GM19372 (cell line): Measurements from ENCODE around the gene ABLIM2.

Experiments
- ATAC-seq: cut with Tn5 transposase; IDR thresholded peaks from one replicate; pipeline ENCODE4 v1.9.1; 2021; ENCODE audit warnings: mild to moderate bottlenecking, low read depth, moderate library complexity; ENCODE audit not compliant: unreplicated experiment

ABLIM2 gene

DNA sequence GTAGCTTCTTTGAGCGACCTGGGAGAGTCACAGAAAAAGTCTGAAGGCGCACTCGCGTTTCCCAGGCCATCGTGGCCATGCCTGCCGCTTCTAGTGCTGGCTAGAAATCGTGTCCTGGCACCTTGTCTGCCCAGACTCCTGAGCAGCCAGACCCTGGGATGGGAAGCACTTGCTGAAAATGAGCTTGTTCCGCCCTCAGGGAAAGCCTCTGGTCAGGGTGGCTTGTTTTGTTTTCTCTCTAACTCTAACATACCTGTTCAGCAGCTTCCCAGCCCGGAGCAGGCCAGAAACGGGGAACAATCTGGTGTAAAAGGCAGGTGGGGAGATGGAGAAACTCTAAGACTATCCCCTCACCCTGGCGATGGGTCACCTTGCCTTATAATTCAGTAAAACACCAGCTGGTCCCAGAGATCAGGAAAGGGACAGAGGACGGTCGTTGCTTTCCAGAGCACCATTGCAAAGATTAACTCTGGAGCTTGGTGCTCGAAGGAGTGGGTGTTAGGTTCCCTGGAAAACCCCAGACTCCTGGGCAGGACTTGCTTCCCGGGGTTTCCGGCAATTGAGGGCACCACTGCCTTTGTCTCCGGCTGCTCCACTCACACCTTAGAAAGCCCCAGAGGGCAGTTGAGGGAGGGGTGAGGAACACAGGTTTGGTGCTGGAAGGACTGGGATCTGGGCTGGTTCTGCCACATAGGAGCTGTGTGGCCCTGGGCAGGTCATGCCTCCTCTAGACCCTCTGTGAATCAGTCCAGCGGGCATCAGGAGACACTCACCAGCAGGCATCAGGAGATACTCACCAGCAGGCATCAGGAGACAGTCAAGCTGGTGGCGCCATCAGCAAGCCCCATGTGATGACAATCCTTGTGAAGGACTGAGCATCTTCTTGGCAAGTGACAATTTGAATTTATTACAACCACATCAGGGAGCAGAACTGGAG is 36.0 kb upstream of the ABLIM2 start:
- ATAC-seq = no peak

GRCh38 chr4:8192748-8193738 is 34.4 kb upstream of the ABLIM2 start:
- ATAC-seq = peak; percentile 72

DNA sequence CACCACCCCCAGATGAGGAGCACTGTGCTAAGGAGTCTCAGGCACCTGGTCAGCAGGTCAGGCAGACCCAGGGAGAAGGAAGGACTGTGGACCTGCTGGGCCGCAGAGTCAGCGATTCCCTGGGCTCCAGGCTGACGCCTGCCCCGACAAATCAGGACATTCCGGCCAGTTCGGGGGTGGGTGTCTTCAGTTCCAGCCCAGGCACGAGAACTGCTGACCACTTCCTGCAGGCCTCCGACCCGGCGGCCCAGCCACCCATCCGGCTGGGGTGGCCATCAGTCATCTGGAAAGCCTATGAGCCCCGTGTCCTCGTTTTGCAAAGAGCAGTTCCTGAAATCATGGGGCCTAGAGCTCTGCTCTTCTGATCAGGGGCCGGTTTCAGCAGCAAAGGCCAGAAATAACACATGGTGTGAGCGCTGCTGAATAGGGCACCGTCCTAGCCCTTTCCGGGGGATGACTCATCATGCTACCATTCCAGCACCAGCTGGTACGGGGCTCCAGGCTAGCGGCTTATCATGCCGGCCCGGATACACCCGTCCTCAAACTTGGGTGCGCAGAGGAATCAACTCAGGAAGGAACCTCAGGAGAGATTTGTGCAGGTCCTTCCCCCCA is 32.6 kb upstream of the ABLIM2 start:
- ATAC-seq = peak; percentile 40

GRCh38 chr4:8189551-8190466 is 31.2 kb upstream of the ABLIM2 start:
- ATAC-seq = no peak

DNA sequence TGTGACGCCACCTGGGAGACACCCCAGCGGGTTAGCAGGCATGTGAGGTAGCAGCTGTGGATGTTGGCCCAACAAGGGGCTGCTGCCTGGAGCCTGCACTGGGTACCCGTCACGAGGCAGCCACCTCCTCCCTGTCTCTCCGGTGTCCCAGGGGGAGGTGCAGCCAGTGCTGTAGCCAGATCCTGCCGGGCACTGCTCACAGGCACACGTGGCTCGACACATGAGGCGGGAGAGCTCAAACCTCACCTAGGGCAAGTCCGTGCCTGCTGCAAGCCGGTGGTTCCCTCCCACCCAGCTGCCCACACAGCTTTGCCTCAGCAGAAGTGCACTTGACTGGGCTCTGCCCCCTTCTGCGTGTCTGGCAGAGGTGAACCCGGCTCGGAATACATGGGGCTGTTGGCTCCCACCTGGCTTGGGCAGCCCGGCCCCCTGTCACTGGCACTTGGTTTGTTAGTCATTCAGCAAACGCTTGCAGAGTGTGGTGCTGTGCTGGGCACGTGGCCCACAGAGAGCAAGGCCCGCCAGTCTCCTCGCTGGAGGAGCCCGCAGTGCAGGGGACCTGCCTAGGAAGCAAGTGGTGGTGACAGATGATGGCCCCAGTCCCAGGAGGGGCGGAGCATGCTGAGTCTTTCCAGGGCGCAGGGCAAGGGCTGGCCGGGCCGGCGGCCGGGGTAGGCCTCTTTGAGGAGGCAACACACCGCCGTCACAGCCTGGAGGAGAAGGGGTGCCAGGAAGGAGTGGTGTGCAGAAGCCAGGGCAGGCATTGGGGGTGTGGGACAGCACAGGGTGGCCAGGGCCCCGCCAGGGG is 30.3 kb upstream of the ABLIM2 start:
- no peak for ATAC-seq

DNA sequence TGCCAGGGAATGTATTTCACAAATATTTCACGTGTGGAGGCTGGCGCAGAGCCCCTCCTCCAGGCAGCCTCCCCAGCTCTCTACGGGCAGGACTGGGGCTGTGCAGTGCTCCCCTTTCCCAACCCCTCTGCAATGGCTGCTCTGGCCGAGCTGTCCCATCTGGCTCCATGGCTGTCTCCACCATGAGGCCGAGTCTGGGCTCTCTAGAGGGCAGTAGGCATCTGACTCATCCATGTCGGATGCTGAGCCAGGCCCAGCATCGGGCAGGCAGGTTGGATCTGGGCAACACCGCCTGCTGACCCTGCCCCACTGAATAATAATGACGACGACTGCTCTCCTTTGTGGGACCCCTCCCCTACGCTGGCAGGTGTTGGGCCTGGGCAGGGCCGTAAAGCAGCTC is 29.5 kb upstream of the ABLIM2 start:
- ATAC-seq = no peak

GRCh38 chr4:8185930-8186329 is 27.3 kb upstream of the ABLIM2 start:
- no peak for ATAC-seq

GRCh38 chr4:8185295-8185694 is 26.7 kb upstream of the ABLIM2 start:
- ATAC-seq = no peak

DNA sequence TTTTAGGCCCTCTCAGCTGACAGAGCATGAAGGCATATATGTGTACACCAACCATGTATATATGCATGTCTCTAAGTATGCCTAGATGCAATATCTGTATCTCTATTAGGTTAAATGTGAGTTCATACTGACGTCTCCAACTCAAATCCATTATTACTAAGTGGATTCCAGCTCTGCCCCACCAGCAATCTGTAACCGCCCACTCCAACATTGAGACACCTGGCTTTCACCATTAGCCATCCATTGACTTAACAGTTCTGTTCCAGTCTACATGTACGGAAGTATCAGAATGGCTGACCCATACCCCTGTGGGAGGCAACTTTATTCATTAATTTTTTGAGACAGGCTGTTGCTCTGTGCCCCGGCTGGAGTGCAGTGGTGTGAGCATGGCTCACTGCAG is 25.4 kb upstream of the ABLIM2 start:
- no peak for ATAC-seq

GRCh38 chr4:8182858-8183725 is 24.5 kb upstream of the ABLIM2 start:
- ATAC-seq = no peak

DNA sequence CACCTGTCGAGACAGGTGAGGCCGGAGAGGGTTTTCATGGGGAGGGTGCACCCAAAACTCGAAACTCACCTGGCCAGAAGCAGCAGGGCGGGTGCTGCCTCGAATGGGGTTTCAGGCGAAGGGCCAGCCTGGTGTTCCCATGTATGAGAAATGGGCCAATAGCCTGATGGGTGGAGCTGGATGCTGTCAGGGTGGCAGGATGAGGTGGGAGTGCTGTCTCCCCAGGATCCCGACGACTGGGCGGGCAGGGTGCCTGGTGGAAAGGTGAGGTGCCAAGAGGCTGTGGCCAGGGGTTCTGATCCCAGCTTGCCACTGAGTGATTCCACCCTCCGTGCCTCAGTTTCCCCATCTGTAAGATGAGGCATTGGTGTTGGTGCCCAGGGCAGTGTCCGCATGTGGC is 23.7 kb upstream of the ABLIM2 start:
- ATAC-seq = no peak

DNA sequence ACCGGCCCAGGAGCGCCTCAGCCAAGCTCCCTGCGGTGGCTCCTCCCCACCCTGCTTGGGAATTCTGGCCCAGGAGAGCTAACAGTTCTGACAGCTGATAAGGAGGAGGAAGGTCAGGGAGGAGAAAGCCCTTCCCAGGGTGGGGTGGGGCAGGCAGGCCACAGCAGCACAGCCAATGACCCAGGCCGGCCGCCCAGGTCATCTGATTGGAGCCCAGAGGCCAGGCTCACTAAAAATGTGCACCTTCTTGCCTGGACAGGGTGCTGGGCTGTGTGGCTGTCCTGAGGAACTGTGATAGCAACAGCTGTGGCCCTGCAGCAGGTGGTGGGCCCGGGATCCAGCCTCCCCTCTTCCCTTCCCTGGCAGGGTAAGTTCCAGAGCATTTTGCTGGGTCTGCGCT is 23.2 kb upstream of the ABLIM2 start:
- no peak for ATAC-seq

GRCh38 chr4:8181119-8181518 is 22.5 kb upstream of the ABLIM2 start:
- ATAC-seq = no peak

DNA sequence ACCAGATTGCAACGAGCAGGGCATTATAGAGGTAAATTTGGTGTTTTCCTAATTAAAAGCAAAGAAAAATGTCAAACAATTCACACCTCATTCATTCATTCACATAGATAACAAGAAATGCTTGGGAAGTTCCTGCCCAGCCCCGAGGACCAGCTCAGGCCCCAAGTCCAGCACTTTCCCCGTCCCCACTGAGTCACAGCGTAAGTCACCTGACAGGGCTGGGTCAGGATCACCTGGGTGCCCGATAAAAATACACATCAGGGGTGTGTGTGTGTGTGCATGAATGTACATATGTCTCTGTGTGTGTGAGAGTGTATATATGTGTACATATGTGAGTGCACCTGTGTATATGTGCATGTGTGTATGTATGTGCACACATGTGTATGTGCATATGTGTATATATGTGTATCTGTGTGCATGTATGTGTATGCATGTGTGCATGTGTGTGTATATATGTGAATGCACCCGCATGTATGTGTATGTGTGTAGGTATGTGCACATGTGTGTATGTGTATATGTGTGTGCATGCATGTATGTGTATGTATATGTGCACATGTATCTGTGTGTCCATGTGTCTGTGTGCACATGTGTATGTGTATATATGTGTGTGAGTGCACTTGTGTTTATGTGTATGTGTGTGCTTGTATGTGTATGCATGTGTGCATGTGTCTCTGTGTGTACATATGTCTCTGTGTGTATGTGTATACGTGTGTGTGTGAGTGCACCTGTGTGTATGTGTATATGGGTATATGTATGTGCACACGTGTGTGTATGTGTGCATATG is 21.9 kb upstream of the ABLIM2 start:
- no peak for ATAC-seq

GRCh38 chr4:8179771-8180170 is 21.2 kb upstream of the ABLIM2 start:
- ATAC-seq = no peak

GRCh38 chr4:8179074-8179473 is 20.5 kb upstream of the ABLIM2 start:
- ATAC-seq = no peak

DNA sequence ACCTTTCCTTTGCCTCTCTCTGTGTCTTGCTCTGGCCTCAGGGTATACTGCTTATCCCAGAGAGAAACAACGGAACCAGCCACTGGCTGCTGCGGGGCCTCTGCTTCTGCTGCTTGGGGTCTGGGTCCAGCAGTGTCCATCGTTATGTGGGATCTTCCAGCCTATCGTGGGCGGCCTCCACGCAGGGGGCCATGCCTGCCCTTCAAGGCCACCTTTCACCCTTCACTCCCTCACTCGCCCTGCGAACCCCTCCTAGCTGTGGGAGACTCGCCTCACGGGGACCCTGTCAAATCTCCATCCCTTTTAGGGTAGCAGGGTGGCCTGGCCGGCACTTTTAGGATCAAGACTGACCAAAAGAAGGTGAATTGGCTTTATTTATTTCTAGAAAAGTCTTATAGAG is 19.3 kb upstream of the ABLIM2 start:
- ATAC-seq = no peak
